ENCODE measurements around the gene NAA20. TPM values are rescaled to one million over a fixed set of nuclear protein-coding genes. Genes with fewer than 3 reads are reported as not detected.

Gene NAA20
- total and polyA plus RNA-seq, 4 donors = 26.8 to 75.6 (median 39.2) TPM

GRCh38 chr20:19996917-19997316, 20.2 kb upstream of the NAA20 start:
- peaks cover 8 to 20% (median 18%) of the 10 kb centered on the region in 4 donors for H3K4me1 ChIP-seq (ENCODE audit: control insufficient read depth in 4 of 4, insufficient read depth in 4 of 4, low read length in 3 of 4)
- 54% methylated on average over 9 of the region's 9 CpGs for WGBS
- H3K9me3 ChIP-seq (ENCODE audit: control insufficient read depth in 4 of 4, low read length in 3 of 4) = no peaks in the 10 kb centered on the region
- H3K9ac ChIP-seq (ENCODE audit: low read depth in 1 of 2, low read length in 2 of 2) = no peak overlapping the region
- no peak overlapping the region for H3K27ac ChIP-seq (ENCODE audit: low read depth in 1 of 2, low read length in 2 of 2)
- H3K27me3 ChIP-seq (ENCODE audit: control insufficient read depth in 4 of 4, insufficient read depth in 4 of 4, low read length in 3 of 4) = no peaks in the 10 kb centered on the region
- H3K36me3 ChIP-seq (ENCODE audit: control insufficient read depth in 4 of 4, insufficient read depth in 3 of 4, low read depth in 1 of 4, low read length in 3 of 4) = peaks cover 0 to 6% (median 0%) of the 10 kb centered on the region in 4 donors
- no peak for DNase-seq (ENCODE audit: low spot score)
- TF ChIP-seq REST (IDR thresholded peaks at IDR 0.05) (no peak), GABPA (IDR thresholded peaks at IDR 0.05 in 1 of 2, conservative IDR thresholded peaks at IDR 0.05 in 1 of 2) (no peak), JUND (IDR thresholded peaks at IDR 0.05) (no peak), ATF3 (IDR thresholded peaks at IDR 0.05) (no peak), SP1 (IDR thresholded peaks at IDR 0.05) (no peak), ZBTB33 (IDR thresholded peaks at IDR 0.05) (no peak), MAX (IDR thresholded peaks at IDR 0.05) (no peak), RAD21 (IDR thresholded peaks at IDR 0.05) (no peak), CTCF (IDR thresholded peaks at IDR 0.05; ENCODE audit: low read depth, low read length, missing input control) (no peak)
- no peak overlapping the region for H3K4me3 ChIP-seq (ENCODE audit: low read depth in 1 of 3, low read length in 3 of 3)

- 74% methylated on average over 7 of the region's 7 CpGs for WGBS
- Histone ChIP-seq H3K36me3 (ENCODE audit: control insufficient read depth in 4 of 4, insufficient read depth in 3 of 4, low read depth in 1 of 4, low read length in 3 of 4) (no peaks in the 10 kb centered on the region), H3K9ac (ENCODE audit: low read depth in 1 of 2, low read length in 2 of 2) (no peak overlapping the region), H3K4me1 (ENCODE audit: control insufficient read depth in 4 of 4, insufficient read depth in 4 of 4, low read length in 3 of 4) (peaks cover 8 to 37% (median 28%) of the 10 kb centered on the region in 4 donors), H3K27me3 (ENCODE audit: control insufficient read depth in 4 of 4, insufficient read depth in 4 of 4, low read length in 3 of 4) (no peaks in the 10 kb centered on the region), H3K9me3 (ENCODE audit: control insufficient read depth in 4 of 4, low read length in 3 of 4) (no peaks in the 10 kb centered on the region), H3K27ac (ENCODE audit: low read depth in 1 of 2, low read length in 2 of 2) (peak overlapping the region; percentile 21 to 42), H3K4me3 (ENCODE audit: low read depth in 1 of 3, low read length in 3 of 3) (no peak overlapping the region)
- DNase-seq (ENCODE audit: low spot score) = no peak
- no peak for TF ChIP-seq JUND (IDR thresholded peaks at IDR 0.05)
- no peak for TF ChIP-seq HNF4G (IDR thresholded peaks at IDR 0.05)
- TF ChIP-seq REST (IDR thresholded peaks at IDR 0.05) = no peak
- TF ChIP-seq HNF4A (conservative IDR thresholded peaks at IDR 0.05) = peak; percentile 10 to 34
- TF ChIP-seq FOXA1 (IDR thresholded peaks at IDR 0.05) = no peak
- no peak for TF ChIP-seq ZBTB33 (IDR thresholded peaks at IDR 0.05)
- no peak for TF ChIP-seq NR2F2 (IDR thresholded peaks at IDR 0.05)
- no peak for TF ChIP-seq FOXA2 (IDR thresholded peaks at IDR 0.05)
- peak; percentile 43 to 70 for TF ChIP-seq RXRA (IDR thresholded peaks at IDR 0.05)
- TF ChIP-seq EGR1 (IDR thresholded peaks at IDR 0.05; ENCODE audit: low read depth in 2 of 2) = no peak
- TF ChIP-seq GABPA (IDR thresholded peaks at IDR 0.05 in 1 of 2, conservative IDR thresholded peaks at IDR 0.05 in 1 of 2) = no peak
Measured at GRCh38 chr20:19998990-19999705, 18.0 kb upstream of the NAA20 start.

All from liver (tissue), 9 donors.